Muscle layer of duodenum (tissue), 2 donors: ENCODE measurements around the gene HS2ST1.

Experiments
- H3K27ac ChIP-seq: one replicate; pipeline ENCODE4 v1.7.0; 2013; ENCODE audit warnings: mild to moderate bottlenecking, low read length
- H3K27me3 ChIP-seq: one replicate; pipeline ENCODE4 v1.7.0; 2013; ENCODE audit warnings: low read depth, mild to moderate bottlenecking, control low read depth, low read length
- H3K36me3 ChIP-seq, 2 donors: one replicate each; pipeline ENCODE4 v1.7.0; 2013; ENCODE audit warnings: low read length in 2 of 2, control low read depth in 1 of 2, mild to moderate bottlenecking in 1 of 2; ENCODE audit not compliant: insufficient read depth in 2 of 2, control insufficient read depth in 1 of 2
- H3K4me1 ChIP-seq, 2 donors: one replicate each; pipeline ENCODE4 v1.7.0; 2013; ENCODE audit warnings: low read length in 2 of 2, mild to moderate bottlenecking in 2 of 2, control low read depth in 1 of 2, moderate library complexity in 1 of 2; ENCODE audit not compliant: insufficient read depth in 2 of 2, control insufficient read depth in 1 of 2
- H3K4me3 ChIP-seq, 2 donors: one replicate each; pipeline ENCODE4 v1.7.0; 2013; ENCODE audit warnings: low read length in 2 of 2, low read depth in 1 of 2, mild to moderate bottlenecking in 1 of 2
- H3K9me3 ChIP-seq, 2 donors: one replicate each; pipeline ENCODE4 v1.7.0; 2013; ENCODE audit warnings: low read length in 2 of 2, control low read depth in 1 of 2, mild to moderate bottlenecking in 1 of 2; ENCODE audit not compliant: control insufficient read depth in 1 of 2
- donor health status: healthy.

The HS2ST1 gene

GRCh38 chr1:87143413-87144135 is 229.1 kb downstream of the HS2ST1 start:
- H3K36me3 ChIP-seq: no peaks in the 10 kb centered on the region
- H3K4me1 ChIP-seq: peaks cover under 1 to 3% of the 10 kb centered on the region in 2 donors
- H3K9me3 ChIP-seq: no peaks in the 10 kb centered on the region
- no peak overlapping the region for H3K4me3 ChIP-seq
- H3K27ac ChIP-seq: no peak overlapping the region
- no peaks in the 10 kb centered on the region for H3K27me3 ChIP-seq

GRCh38 chr1:87144316-87144895 is 230.0 kb downstream of the HS2ST1 start:
- Histone ChIP-seq H3K4me1 (peaks cover 9 to 12% of the 10 kb centered on the region in 2 donors), H3K9me3 (no peaks in the 10 kb centered on the region), H3K36me3 (no peaks in the 10 kb centered on the region), H3K4me3 (no peak overlapping the region), H3K27ac (no peak overlapping the region), H3K27me3 (no peaks in the 10 kb centered on the region)

- Histone ChIP-seq H3K4me3 (no peak overlapping the region), H3K27me3 (no peaks in the 10 kb centered on the region), H3K9me3 (no peaks in the 10 kb centered on the region), H3K36me3 (no peaks in the 10 kb centered on the region), H3K27ac (no peak overlapping the region), H3K4me1 (peaks cover 12 to 17% of the 10 kb centered on the region in 2 donors)
Measured at GRCh38 chr1:87144981-87145380, 230.5 kb downstream of the HS2ST1 start.

GRCh38 chr1:87146538-87146937 is 232.1 kb downstream of the HS2ST1 start:
- no peak overlapping the region for H3K27ac ChIP-seq
- peaks cover 12 to 30% of the 10 kb centered on the region in 2 donors for H3K4me1 ChIP-seq
- H3K9me3 ChIP-seq: no peaks in the 10 kb centered on the region
- H3K4me3 ChIP-seq: no peak overlapping the region
- H3K27me3 ChIP-seq: no peaks in the 10 kb centered on the region
- H3K36me3 ChIP-seq: no peaks in the 10 kb centered on the region

GRCh38 chr1:87146986-87147385 is 232.6 kb downstream of the HS2ST1 start:
- no peaks in the 10 kb centered on the region for H3K9me3 ChIP-seq
- H3K27me3 ChIP-seq: no peaks in the 10 kb centered on the region
- no peak overlapping the region for H3K27ac ChIP-seq
- H3K4me3 ChIP-seq: no peak overlapping the region
- H3K36me3 ChIP-seq: no peaks in the 10 kb centered on the region
- peaks cover 12 to 35% of the 10 kb centered on the region in 2 donors for H3K4me1 ChIP-seq

GRCh38 chr1:87147851-87148250 is 233.4 kb downstream of the HS2ST1 start:
- H3K27ac ChIP-seq: no peak overlapping the region

GRCh38 chr1:87148661-87149060 is 234.2 kb downstream of the HS2ST1 start:
- Histone ChIP-seq H3K27me3 (no peaks in the 10 kb centered on the region), H3K27ac (peak overlapping the region; percentile 35), H3K4me3 (no peak overlapping the region), H3K4me1 (peaks cover 12 to 38% of the 10 kb centered on the region in 2 donors), H3K9me3 (no peaks in the 10 kb centered on the region), H3K36me3 (no peaks in the 10 kb centered on the region)

More at GRCh38 chr1:87147851-87148250, 233.4 kb downstream of the HS2ST1 start:
- H3K4me3 ChIP-seq: no peak overlapping the region
- H3K36me3 ChIP-seq: no peaks in the 10 kb centered on the region
- peaks cover 12 to 38% of the 10 kb centered on the region in 2 donors for H3K4me1 ChIP-seq
- no peaks in the 10 kb centered on the region for H3K27me3 ChIP-seq
- no peaks in the 10 kb centered on the region for H3K9me3 ChIP-seq

- Histone ChIP-seq H3K27ac (peak overlapping the region; percentile 35), H3K4me1 (peaks cover 12 to 38% of the 10 kb centered on the region in 2 donors), H3K36me3 (no peaks in the 10 kb centered on the region), H3K27me3 (no peaks in the 10 kb centered on the region), H3K4me3 (no peak overlapping the region), H3K9me3 (no peaks in the 10 kb centered on the region)
Measured at GRCh38 chr1:87149241-87150041, 235.0 kb downstream of the HS2ST1 start.

- Histone ChIP-seq H3K27me3 (no peaks in the 10 kb centered on the region), H3K36me3 (no peaks in the 10 kb centered on the region), H3K4me1 (peaks cover 12 to 38% of the 10 kb centered on the region in 2 donors), H3K27ac (peak overlapping the region; percentile 2), H3K4me3 (no peak overlapping the region), H3K9me3 (no peaks in the 10 kb centered on the region)
Measured at GRCh38 chr1:87150143-87150542, 235.7 kb downstream of the HS2ST1 start.

- Histone ChIP-seq H3K27me3 (no peaks in the 10 kb centered on the region), H3K9me3 (no peaks in the 10 kb centered on the region), H3K4me1 (peaks cover 12 to 38% of the 10 kb centered on the region in 2 donors), H3K36me3 (no peaks in the 10 kb centered on the region), H3K27ac (peak overlapping the region; percentile 16), H3K4me3 (peak overlapping the region; percentile 55 to 56)
Measured at GRCh38 chr1:87151500-87152421, 237.3 kb downstream of the HS2ST1 start.
